Neural cell (in vitro differentiated cells): Measurements from ENCODE around the gene ABCA6. TPM values are rescaled to one million over a fixed set of nuclear protein-coding genes. Genes with fewer than 3 reads are reported as not detected.
A peak's percentile ranks its signal among the peaks of the same experiment; 100 is the strongest.

Experiments
- H2AFZ ChIP-seq: fragments of 200-600, 300-800 bp; sonication (generic), shearing (Covaris generic); 2 replicates; pipeline ENCODE4 v1.6.0; 2014; ENCODE audit warnings: low read depth, mild to moderate bottlenecking, antibody characterized with exemption, low read length, moderate library complexity
- H3F3A ChIP-seq: fragments of 200-600 bp; shearing (Covaris generic); 2 replicates; pipeline ENCODE4 v1.6.1; 2016; ENCODE audit warnings: mild to moderate bottlenecking, moderate library complexity, mixed read lengths, antibody characterized with exemption, low read length; ENCODE audit not compliant: insufficient read depth, poor library complexity, severe bottlenecking
- H3K27ac ChIP-seq: fragments of 200-600, 300-800 bp; sonication (generic), shearing (Covaris generic); 2 replicates; pipeline ENCODE4 v1.5.1; 2014; ENCODE audit warnings: mild to moderate bottlenecking, low read length, moderate library complexity
- H3K27me3 ChIP-seq: fragments of 300-800, 200-600 bp; sonication (generic), shearing (Covaris generic); 2 replicates; pipeline ENCODE4 v1.6.0; 2014; ENCODE audit warnings: mild to moderate bottlenecking, low read depth, low read length, moderate library complexity; ENCODE audit not compliant: insufficient read depth
- H3K36me3 ChIP-seq: fragments of 300-800, 200-600 bp; sonication (generic), shearing (Covaris generic); 2 replicates; pipeline ENCODE4 v1.5.1; 2014; ENCODE audit warnings: mild to moderate bottlenecking, antibody characterized with exemption, low read length, moderate library complexity; ENCODE audit not compliant: insufficient read depth
- H3K4me2 ChIP-seq: fragments of 300-800, 200-600 bp; sonication (generic), shearing (Covaris generic); 2 replicates; pipeline ENCODE4 v1.6.0; 2014; ENCODE audit warnings: mild to moderate bottlenecking, low read length
- H3K4me3 ChIP-seq: fragments of 300-800, 200-600 bp; sonication (generic), shearing (Covaris generic); 2 replicates; pipeline ENCODE4 v1.5.1; 2014; ENCODE audit warnings: mild to moderate bottlenecking, low read length, moderate library complexity
- H3K79me2 ChIP-seq: fragments of 200-600 bp; shearing (Covaris generic); replicated peaks from 2 replicates; pipeline ENCODE4 v1.6.0; 2014; ENCODE audit warnings: mild to moderate bottlenecking, low read length, moderate library complexity; ENCODE audit not compliant: insufficient read depth
- H3K9ac ChIP-seq: fragments of 300-800, 200-600 bp; sonication (generic), shearing (Covaris generic); 2 replicates; pipeline ENCODE4 v1.6.1; 2016; ENCODE audit warnings: mild to moderate bottlenecking, low read length, mixed read lengths
- H3K9me2 ChIP-seq: fragments of 200-600 bp; shearing (Covaris generic); 2 replicates; pipeline ENCODE4 v1.6.1; 2016; ENCODE audit warnings: mild to moderate bottlenecking, low read length, mixed read lengths; ENCODE audit not compliant: insufficient read depth
- H3K9me3 ChIP-seq: fragments of 200-600, 300-800 bp; sonication (generic), shearing (Covaris generic); 2 replicates; pipeline ENCODE4 v1.6.1; 2016; ENCODE audit warnings: mild to moderate bottlenecking, mixed run types, low read length, moderate library complexity, mixed read lengths
- H4K20me1 ChIP-seq: fragments of 200-600 bp; shearing (Covaris generic); 2 replicates; pipeline ENCODE4 v1.6.1; 2016; ENCODE audit warnings: mild to moderate bottlenecking, mixed run types; ENCODE audit not compliant: insufficient read depth
- EP300 ChIP-seq: fragments of 450-650 bp; conservative IDR thresholded peaks from 2 replicates; pipeline ENCODE4 v1.6.1; 2014; ENCODE audit warnings: antibody characterized with exemption, mild to moderate bottlenecking, moderate library complexity; ENCODE audit not compliant: poor library complexity, severe bottlenecking
- EZH2 ChIP-seq: fragments of 200-600, 300-800 bp; shearing (Covaris generic), sonication (generic); IDR thresholded peaks from 2 replicates; pipeline ENCODE4 v1.6.1; 2014; ENCODE audit warnings: antibody characterized with exemption, low read length, borderline replicate concordance, mild to moderate bottlenecking; ENCODE audit not compliant: insufficient read depth, poor library complexity, severe bottlenecking
- MXI1 ChIP-seq: fragments of 450-650 bp; conservative IDR thresholded peaks from 2 replicates; pipeline ENCODE4 v1.6.1; 2014; ENCODE audit warnings: antibody characterized with exemption, mild to moderate bottlenecking; ENCODE audit not compliant: poor library complexity, severe bottlenecking
- POLR2AphosphoS5 ChIP-seq: IDR thresholded peaks from 2 replicates; pipeline ENCODE4 v1.6.1; 2012
- RAD21 ChIP-seq: fragments of 450-650 bp; conservative IDR thresholded peaks from 2 replicates; pipeline ENCODE4 v1.6.1; 2014; ENCODE audit warnings: antibody characterized with exemption, mild to moderate bottlenecking, moderate library complexity
- SMC3 ChIP-seq: fragments of 450-650 bp; conservative IDR thresholded peaks from 2 replicates; pipeline ENCODE4 v1.6.1; 2014; ENCODE audit warnings: antibody characterized with exemption, mild to moderate bottlenecking, moderate library complexity; ENCODE audit not compliant: poor library complexity
- TAF1 ChIP-seq: IDR thresholded peaks from 2 replicates; pipeline ENCODE4 v1.6.1; 2012; ENCODE audit warnings: low read depth
- polyA minus RNA-seq: library from RNA; depleted of rRNA, polyadenylated mRNA; stranded (reverse); fragments of >200 nt; gene quantifications from 2 replicates; pipeline ENCODE4 v1.2.3, GENCODE V29; 2014
- polyA plus RNA-seq: library from polyadenylated mRNA; depleted of rRNA; stranded (reverse); fragments of >200 nt; gene quantifications from 2 replicates; pipeline ENCODE4 v1.2.3, GENCODE V29; 2014
- TF ChIP-seq, protein P1 (sequence below): fragments of 450-650 bp; IDR thresholded peaks from 2 replicates; pipeline ENCODE4 v1.5.1; 2014; ENCODE audit warnings: antibody characterized with exemption, mild to moderate bottlenecking, moderate library complexity; ENCODE audit not compliant: poor library complexity, severe bottlenecking
- TF ChIP-seq, protein P2 (sequence below): IDR thresholded peaks from 2 replicates; pipeline ENCODE4 v1.6.1; 2012; ENCODE audit warnings: borderline replicate concordance

ABCA6 gene
- polyA plus RNA-seq (1.6 TPM in 2 replicates), polyA minus RNA-seq (3.2 and 3.5 TPM in 2 replicates)

DNA sequence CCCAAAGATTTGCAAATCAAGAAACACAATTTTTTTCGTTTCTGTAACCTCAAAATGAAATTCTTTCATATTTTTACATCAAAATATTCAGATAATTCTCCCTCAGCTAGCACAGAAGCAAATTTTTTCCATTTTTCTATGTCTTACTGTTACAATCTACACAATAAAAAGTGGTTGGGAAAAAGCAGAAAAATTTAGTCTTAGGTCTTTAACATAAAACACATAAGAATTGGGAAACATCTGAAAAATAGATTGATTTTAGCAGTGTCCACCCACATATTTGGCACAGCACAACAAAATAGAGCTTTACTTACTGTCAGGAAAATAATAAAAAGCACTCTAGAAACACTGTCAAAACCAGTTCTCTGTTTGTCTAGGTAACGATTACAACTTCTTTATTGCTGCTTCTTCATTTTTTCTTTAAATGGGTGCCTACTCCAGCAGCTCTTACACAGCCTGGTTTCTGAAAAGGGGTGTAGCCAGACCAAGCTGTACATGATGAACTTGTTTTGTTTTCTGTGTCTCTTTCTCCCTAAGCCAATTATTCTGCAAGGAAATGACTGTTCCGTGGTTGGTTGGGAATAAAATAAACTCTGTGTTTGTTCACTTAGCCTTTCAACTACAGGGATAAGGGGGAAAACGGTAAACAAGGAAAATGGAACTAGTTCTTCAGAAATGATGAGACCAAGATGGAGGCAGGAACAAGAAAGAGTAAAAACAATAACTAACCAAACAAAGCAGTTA is at the start of gene ABCA6:
TSS of gene ABCA6 (minus strand) at position 465 of the 744 bp plus-strand sequence. CDS start 1,192 bp downstream, outside the sequence.
- no peaks in the 10 kb centered on the region for H4K20me1 ChIP-seq
- H3K9me2 ChIP-seq: no peaks in the 10 kb centered on the region
- H3K27me3 ChIP-seq: no peaks in the 10 kb centered on the region
- H3F3A ChIP-seq: no peaks in the 10 kb centered on the region
- no peak within 1 kb of the TSS for H3K27ac ChIP-seq
- no peak within 1 kb of the TSS for H3K4me2 ChIP-seq
- no peaks in the 10 kb centered on the region for H3K9me3 ChIP-seq
- no peaks in the 10 kb centered on the region for H3K36me3 ChIP-seq
- TF ChIP-seq MXI1 (no peak), EZH2 (no peak), EP300 (no peak), RAD21 (no peak), SMC3 (no peak), TAF1 (no peak)
- TF ChIP-seq, protein P1, sequence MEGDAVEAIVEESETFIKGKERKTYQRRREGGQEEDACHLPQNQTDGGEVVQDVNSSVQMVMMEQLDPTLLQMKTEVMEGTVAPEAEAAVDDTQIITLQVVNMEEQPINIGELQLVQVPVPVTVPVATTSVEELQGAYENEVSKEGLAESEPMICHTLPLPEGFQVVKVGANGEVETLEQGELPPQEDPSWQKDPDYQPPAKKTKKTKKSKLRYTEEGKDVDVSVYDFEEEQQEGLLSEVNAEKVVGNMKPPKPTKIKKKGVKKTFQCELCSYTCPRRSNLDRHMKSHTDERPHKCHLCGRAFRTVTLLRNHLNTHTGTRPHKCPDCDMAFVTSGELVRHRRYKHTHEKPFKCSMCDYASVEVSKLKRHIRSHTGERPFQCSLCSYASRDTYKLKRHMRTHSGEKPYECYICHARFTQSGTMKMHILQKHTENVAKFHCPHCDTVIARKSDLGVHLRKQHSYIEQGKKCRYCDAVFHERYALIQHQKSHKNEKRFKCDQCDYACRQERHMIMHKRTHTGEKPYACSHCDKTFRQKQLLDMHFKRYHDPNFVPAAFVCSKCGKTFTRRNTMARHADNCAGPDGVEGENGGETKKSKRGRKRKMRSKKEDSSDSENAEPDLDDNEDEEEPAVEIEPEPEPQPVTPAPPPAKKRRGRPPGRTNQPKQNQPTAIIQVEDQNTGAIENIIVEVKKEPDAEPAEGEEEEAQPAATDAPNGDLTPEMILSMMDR: no peak
- no peak within 1 kb of the TSS for H3K9ac ChIP-seq
- H3K4me3 ChIP-seq: no peak within 1 kb of the TSS
- H2AFZ ChIP-seq: no peak within 1 kb of the TSS
- H3K79me2 ChIP-seq: no peaks in the 10 kb centered on the region

DNA sequence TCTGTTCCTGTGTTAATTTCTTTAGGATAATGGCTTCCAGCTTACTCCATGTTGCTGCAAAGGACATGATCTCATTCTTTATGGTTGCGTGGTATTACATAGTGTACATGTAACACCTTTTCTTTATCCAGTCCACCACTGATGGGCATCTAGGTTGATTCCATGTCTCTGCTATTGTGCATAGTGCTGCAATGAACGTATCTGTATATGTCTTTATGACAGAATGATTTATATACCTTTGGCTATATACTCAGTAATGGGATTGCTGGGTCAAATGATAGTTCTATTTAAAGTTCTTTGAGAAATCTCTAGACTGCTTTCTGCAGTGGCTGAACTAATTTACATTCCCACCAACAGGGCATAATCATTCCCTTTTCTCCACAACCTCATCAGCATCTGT is 47.1 kb upstream of the ABCA6 start:
- Histone ChIP-seq H3K79me2 (no peaks in the 10 kb centered on the region), H2AFZ (no peak overlapping the region), H3K4me2 (no peak overlapping the region), H3K27ac (peak overlapping the region; percentile 65), H3K27me3 (no peaks in the 10 kb centered on the region), H3K9ac (no peak overlapping the region), H3K9me2 (no peaks in the 10 kb centered on the region), H3K4me3 (no peak overlapping the region), H4K20me1 (no peaks in the 10 kb centered on the region), H3F3A (no peaks in the 10 kb centered on the region), H3K36me3 (no peaks in the 10 kb centered on the region), H3K9me3 (no peaks in the 10 kb centered on the region)
- TF ChIP-seq RAD21 (no peak), EZH2 (no peak), MXI1 (no peak), SMC3 (no peak), EP300 (no peak), TAF1 (no peak), POLR2AphosphoS5 (no peak)
- TF ChIP-seq, protein P2, sequence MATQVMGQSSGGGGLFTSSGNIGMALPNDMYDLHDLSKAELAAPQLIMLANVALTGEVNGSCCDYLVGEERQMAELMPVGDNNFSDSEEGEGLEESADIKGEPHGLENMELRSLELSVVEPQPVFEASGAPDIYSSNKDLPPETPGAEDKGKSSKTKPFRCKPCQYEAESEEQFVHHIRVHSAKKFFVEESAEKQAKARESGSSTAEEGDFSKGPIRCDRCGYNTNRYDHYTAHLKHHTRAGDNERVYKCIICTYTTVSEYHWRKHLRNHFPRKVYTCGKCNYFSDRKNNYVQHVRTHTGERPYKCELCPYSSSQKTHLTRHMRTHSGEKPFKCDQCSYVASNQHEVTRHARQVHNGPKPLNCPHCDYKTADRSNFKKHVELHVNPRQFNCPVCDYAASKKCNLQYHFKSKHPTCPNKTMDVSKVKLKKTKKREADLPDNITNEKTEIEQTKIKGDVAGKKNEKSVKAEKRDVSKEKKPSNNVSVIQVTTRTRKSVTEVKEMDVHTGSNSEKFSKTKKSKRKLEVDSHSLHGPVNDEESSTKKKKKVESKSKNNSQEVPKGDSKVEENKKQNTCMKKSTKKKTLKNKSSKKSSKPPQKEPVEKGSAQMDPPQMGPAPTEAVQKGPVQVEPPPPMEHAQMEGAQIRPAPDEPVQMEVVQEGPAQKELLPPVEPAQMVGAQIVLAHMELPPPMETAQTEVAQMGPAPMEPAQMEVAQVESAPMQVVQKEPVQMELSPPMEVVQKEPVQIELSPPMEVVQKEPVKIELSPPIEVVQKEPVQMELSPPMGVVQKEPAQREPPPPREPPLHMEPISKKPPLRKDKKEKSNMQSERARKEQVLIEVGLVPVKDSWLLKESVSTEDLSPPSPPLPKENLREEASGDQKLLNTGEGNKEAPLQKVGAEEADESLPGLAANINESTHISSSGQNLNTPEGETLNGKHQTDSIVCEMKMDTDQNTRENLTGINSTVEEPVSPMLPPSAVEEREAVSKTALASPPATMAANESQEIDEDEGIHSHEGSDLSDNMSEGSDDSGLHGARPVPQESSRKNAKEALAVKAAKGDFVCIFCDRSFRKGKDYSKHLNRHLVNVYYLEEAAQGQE: no peak
- TF ChIP-seq, protein P1: no peak
